ENCODE data around the gene SLC39A13.
A peak's percentile ranks its signal among the peaks of the same experiment; 100 is the strongest.

SLC39A13 gene

GRCh38 chr11:47453365-47453764, 45.0 kb downstream of the SLC39A13 start:
- no peak for DNase-seq (ENCODE audit: low read depth in 3 of 3)

GRCh38 chr11:47454258-47454671, 45.9 kb downstream of the SLC39A13 start:
- peak; percentile 38 to 53 (median 49) for DNase-seq (ENCODE audit: low read depth in 3 of 3)

GRCh38 chr11:47460571-47461235, 52.3 kb downstream of the SLC39A13 start:
- no peak for DNase-seq (ENCODE audit: low read depth in 3 of 3)

- DNase-seq (ENCODE audit: low read depth in 3 of 3): no peak
Observed at GRCh38 chr11:47461876-47462275, 53.5 kb downstream of the SLC39A13 start.

- no peak for DNase-seq (ENCODE audit: low read depth in 3 of 3)
Observed at GRCh38 chr11:47464483-47464882, 56.1 kb downstream of the SLC39A13 start.

Data from stimulated activated CD4-positive, alpha-beta T cell treated with anti-CD3 and anti-CD28 coated beads, TNF-alpha, amount 100 ng/mL, for 48 hours (primary cell).